T follicular helper cell (primary cell): ENCODE results near the gene EIF4A3.

Source experiments
- DNase-seq: peaks from one replicate; pipeline ENCODE4 v3.0.0-alpha.2; 2020; ENCODE audit warnings: low read depth
- total RNA-seq, 2 experiments: gene quantifications; one replicate each; lab custom pipeline; 2026; lab: John Stamatoyannopoulos, UW

EIF4A3 gene
- total RNA-seq, result 91.6 to 239 reads per million in 2 experiments

DNA sequence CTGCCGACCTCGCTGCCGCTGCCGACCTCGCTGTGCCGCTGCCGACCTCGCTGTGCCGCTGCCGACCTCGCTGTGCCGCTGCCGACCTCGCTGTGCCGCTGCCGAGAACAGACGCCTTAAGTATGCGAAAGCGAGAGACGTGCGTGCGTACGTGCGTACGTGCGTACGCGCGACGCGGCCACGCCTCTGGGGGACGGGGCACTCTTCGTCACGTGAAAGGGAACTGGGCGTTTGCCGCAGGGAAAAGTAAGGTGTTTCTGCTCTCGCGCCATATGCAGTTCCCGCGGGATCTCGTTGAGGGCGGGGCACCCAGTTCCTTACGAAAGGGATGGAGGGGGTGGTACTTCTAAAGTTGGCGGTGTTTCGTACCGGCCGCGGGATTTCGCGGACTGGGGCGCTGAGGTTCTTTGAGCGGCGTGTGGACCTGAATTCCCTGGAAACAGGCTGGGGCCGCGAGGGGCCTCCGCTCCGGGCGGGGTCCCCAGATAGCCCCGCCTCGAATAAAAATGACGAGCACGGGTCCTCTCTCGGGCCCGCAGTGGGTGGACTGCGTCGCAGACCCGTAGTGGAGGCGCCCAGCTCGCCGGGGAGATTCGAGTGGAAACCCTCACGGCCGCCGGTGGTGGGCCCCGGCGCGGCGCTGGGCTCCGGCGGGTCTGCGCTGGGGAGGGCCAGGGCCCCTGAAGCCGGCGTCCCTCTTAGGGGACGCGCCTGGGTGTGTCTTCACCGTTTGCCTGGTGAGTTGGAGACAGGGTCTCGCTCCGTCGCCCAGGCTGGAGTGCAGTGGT lies at the start of gene EIF4A3:
Gene EIF4A3, minus strand, starts transcription at position 94 of the 788 bp plus-strand sequence. CDS start 167 bp downstream, outside the sequence.
- peak; percentile 97 for DNase-seq

DNA sequence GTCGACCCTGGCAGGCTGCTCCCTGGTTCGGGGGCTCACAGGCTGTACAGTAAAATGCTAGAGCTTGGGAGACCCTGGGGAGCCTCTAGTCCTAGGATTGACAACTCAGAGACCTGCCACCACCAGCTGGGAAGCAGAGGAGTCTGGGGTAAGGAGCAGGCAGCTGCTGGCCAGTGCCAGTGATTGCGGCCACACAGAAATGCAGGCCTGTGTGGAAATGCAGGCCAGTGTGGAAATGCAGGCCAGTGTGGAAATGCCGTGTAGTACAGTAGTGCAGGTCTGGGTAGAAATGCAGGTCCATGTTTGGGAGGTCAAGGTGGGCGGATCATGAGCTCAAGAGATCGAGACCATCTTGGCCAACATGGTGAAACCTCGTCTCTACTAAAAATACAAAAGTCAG lies 49.7 kb upstream of the EIF4A3 start:
- no peak for DNase-seq

- DNase-seq, result peak; percentile 38
Observed at GRCh38 chr17:80195671-80196529, 49.0 kb upstream of the EIF4A3 start.

- DNase-seq, result no peak
Observed at GRCh38 chr17:80195141-80195540, 48.2 kb upstream of the EIF4A3 start.

GRCh38 chr17:80191865-80192661 lies 45.1 kb upstream of the EIF4A3 start:
- no peak for DNase-seq

GRCh38 chr17:80191192-80191591 lies 44.3 kb upstream of the EIF4A3 start:
- no peak for DNase-seq

DNA sequence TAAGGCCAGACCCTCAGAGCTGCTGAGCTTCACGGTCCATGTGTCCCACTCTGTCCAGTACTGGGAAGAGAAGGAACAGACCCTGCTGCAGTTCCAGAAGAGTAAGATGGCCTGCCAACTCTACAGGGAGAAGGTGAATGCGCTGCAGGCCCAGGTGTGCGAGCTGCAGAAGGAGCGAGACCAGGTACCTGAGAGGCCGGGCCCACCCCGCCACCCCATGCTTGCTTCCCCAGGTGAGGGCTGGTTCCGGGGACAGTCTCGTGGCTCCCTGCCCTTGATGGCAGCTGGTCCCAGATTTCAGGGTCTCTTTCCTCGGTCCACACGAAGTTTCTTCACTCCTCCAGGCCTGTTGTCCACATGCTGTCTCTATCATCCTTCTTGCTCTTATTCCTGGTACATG lies 43.8 kb upstream of the EIF4A3 start:
- no peak for DNase-seq

DNA sequence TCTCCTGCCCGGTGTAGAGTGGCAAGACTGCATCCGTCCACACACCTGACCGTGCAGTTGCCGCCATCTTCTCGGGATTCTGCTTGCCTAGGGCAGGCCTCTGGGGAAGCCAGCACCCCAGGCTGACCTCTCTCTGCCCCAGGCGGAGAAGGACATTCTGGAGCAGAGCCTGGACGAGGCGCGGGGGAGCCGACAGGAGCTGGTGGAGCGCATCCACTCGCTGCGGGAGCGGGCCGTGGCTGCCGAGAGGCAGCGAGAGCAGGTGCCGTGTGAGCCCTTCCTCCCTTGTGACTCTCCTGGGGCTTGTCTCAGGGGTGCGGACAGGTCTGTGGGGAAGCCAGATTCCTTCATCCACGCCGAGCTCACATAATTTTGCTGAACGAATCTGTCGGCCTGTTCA lies 42.7 kb upstream of the EIF4A3 start:
- DNase-seq, result no peak

GRCh38 chr17:80187515-80187941 lies 40.6 kb upstream of the EIF4A3 start:
- no peak for DNase-seq

GRCh38 chr17:80187090-80187489 lies 40.2 kb upstream of the EIF4A3 start:
- no peak for DNase-seq

DNA sequence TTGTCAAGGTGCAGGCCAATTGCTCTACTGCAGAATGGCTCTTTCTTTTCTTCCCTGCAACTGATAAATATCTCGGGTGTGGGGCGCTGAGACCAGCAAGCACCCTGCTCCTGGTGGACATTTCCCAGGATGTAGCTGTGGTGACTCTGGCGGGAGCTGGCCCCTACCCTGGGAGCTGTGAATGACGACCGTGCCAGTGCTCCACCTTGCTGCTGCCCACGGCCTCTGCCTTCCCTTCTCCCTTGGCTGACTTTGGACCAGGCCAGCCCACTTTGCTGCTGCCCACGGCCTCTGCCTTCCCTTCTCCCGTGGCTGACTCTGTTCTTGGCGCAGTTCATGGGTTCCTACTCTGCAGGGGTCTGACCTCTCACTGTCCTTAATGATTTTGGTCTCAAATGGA lies 39.0 kb upstream of the EIF4A3 start:
- DNase-seq, result no peak

- DNase-seq, result no peak
Observed at GRCh38 chr17:80184423-80184714, 37.4 kb upstream of the EIF4A3 start.

GRCh38 chr17:80183581-80184422 lies 36.9 kb upstream of the EIF4A3 start:
- DNase-seq, result no peak

DNA sequence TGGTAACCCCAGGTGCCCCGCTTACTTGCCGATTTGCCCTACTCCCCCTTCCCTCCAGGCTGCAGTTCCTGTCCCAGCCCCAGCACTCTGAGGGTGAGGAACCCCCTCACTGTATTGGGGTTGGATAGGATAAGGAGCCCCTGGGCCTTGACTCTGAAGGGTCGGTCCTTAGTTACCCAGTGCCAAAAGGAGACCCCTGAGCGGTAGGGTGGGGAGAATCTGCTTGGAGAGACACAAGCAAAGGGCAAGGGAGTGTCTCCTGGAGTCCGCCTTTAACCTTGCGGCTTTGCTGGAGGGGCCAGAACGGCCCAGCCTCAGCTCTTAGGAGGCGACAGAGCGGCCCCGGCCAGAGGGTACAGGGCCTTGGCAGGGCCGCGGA lies 35.9 kb upstream of the EIF4A3 start:
- no peak for DNase-seq

DNA sequence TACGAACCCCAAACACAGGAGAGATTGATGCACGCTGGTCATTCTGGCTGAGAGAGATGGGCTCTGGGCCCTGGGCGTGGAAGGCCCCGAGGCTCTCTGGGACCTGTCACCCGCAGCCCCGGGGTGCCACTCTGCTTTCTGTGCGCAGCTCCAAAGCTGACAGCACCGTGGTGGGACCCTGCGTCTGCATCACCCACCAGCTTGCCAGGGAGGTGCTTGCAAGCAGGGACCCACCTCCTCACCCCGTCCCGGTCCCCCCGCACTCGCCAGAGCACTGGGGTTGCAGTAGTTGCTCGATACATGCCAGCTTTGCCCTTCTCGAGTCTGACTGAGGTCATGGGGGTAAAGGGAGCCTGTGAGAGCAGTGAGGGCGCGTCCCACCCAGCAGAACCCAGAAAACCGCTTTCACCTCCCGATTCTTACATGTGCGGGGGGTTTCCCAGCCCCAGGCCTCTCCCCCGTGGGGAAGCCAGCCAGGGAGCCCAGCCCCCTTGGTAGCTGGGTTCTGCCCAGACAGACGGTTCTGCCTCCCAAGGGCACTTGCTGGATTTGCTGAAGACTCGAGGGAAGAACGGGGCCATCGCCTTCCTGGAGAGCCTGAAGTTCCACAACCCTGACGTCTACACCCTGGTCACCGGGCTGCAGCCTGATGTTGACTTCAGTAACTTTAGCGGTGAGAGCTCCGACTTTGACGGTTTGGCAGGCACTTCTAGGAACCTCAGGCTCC lies 35.4 kb upstream of the EIF4A3 start:
- no peak for DNase-seq

- DNase-seq, result no peak
Observed at GRCh38 chr17:80181431-80181830, 34.5 kb upstream of the EIF4A3 start.

DNA sequence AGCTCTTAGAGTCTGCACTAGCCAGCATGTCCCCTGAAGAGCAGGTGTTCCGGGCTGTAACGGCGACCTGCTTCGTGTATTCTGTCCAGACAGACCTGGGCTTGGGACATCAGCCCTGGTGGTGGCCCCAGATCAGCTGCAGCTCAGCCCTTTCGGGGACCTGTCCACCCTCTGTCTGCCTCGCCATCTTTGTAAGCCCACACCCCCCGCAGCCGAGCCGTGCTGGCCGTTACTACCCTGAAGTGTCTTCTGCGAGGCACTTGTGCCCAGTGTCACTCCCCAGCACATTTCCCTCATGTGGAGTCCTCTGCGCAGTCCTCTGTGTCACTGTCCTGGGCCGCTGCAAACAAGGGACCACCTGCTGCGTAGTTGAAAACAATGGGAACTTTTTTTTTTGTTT lies 33.3 kb upstream of the EIF4A3 start:
- no peak for DNase-seq

- no peak for DNase-seq
Observed at GRCh38 chr17:80177986-80178595, 31.2 kb upstream of the EIF4A3 start.

GRCh38 chr17:80176757-80177156 lies 29.8 kb upstream of the EIF4A3 start:
- DNase-seq, result no peak

DNA sequence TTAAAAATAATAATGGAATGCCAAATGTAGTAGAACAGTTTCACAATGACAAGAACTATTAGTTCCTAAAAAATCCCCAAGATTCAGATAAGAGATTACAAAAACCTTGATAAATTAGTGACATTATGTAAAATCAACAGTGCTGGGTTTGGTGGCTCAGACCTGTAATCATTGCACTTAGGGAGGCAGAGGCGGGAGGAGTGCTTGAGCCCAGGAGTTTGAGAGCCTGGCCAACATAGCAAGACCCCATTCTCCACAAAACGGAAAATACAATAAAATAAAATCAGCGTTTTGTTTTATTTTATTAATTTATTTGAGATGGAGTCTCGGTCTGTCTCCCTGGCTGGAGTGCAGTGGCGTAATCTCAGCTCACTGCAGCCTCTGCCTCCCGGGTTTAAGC lies 27.0 kb upstream of the EIF4A3 start:
- DNase-seq, result no peak
